NCI-H146 treated with DMSO at 0.1 percent for 48 hours (cell line): ENCODE results near the gene DPP6.

ENCODE experiments used
- DNase-seq: peaks from one replicate; lab custom pipeline; 2025; ENCODE audit not compliant: unreplicated experiment; lab: John Stamatoyannopoulos, UW

The DPP6 gene

GRCh38 chr7:154783281-154783909 lies 731.2 kb downstream of the DPP6 start:
- DNase-seq, result no peak

- DNase-seq, result no peak
These were observed 733.7 kb downstream of the DPP6 start for GRCh38 chr7:154785898-154786297.

- peak; percentile 3 for DNase-seq
These were observed 737.2 kb downstream of the DPP6 start for GRCh38 chr7:154789404-154789803.

- DNase-seq, result no peak
These were observed 739.4 kb downstream of the DPP6 start for GRCh38 chr7:154791611-154792010.

- no peak for DNase-seq
These were observed 740.3 kb downstream of the DPP6 start for GRCh38 chr7:154792436-154793055.

- DNase-seq, result peak; percentile 17
These were observed 742.1 kb downstream of the DPP6 start for GRCh38 chr7:154794147-154794780.

GRCh38 chr7:154795014-154795413 lies 742.8 kb downstream of the DPP6 start:
- no peak for DNase-seq

GRCh38 chr7:154795437-154795836 lies 743.2 kb downstream of the DPP6 start:
- DNase-seq, result no peak

- DNase-seq, result no peak
These were observed 752.3 kb downstream of the DPP6 start for GRCh38 chr7:154804449-154804848.

- DNase-seq, result no peak
These were observed 759.8 kb downstream of the DPP6 start for GRCh38 chr7:154812027-154812426.

- no peak for DNase-seq
These were observed 765.2 kb downstream of the DPP6 start for GRCh38 chr7:154817224-154817896.

GRCh38 chr7:154827007-154827406 lies 774.8 kb downstream of the DPP6 start:
- DNase-seq, result no peak

- peak; percentile 6 for DNase-seq
These were observed 780.5 kb downstream of the DPP6 start for GRCh38 chr7:154832557-154833138.

GRCh38 chr7:154836021-154836448 lies 783.8 kb downstream of the DPP6 start:
- DNase-seq, result no peak

- no peak for DNase-seq
These were observed 784.9 kb downstream of the DPP6 start for GRCh38 chr7:154837087-154837486.

- DNase-seq, result no peak
These were observed 785.4 kb downstream of the DPP6 start for GRCh38 chr7:154837622-154838021.

GRCh38 chr7:154840086-154840485 lies 787.9 kb downstream of the DPP6 start:
- DNase-seq, result no peak

GRCh38 chr7:154841731-154842331 lies 789.6 kb downstream of the DPP6 start:
- DNase-seq, result peak; percentile 88

- DNase-seq, result no peak
These were observed 790.4 kb downstream of the DPP6 start for GRCh38 chr7:154842591-154842990.

- no peak for DNase-seq
These were observed 791.6 kb downstream of the DPP6 start for GRCh38 chr7:154843670-154844237.

- DNase-seq, result no peak
These were observed 792.3 kb downstream of the DPP6 start for GRCh38 chr7:154844499-154844898.
